Effector CD4-positive, alpha-beta T cell (primary cell): Measurements from ENCODE around the gene BUB3.

Source experiments
- DNase-seq: peaks from one replicate; pipeline ENCODE4 v3.0.0-alpha.2; 2020

The BUB3 gene

GRCh38 chr10:123205041-123205440, 50.8 kb downstream of the BUB3 start:
- DNase-seq = no peak

GRCh38 chr10:123212063-123212462, 57.9 kb downstream of the BUB3 start:
- no peak for DNase-seq

- no peak for DNase-seq
These were observed 58.4 kb downstream of the BUB3 start for GRCh38 chr10:123212640-123213039.

- no peak for DNase-seq
These were observed 59.0 kb downstream of the BUB3 start for GRCh38 chr10:123213192-123213591.
